Loucy (cell line): ENCODE results near the gene TMEM273.

Experiments used
- H2AFZ ChIP-seq: fragments of 200-600 bp; sonication (generic); 2 replicates; pipeline ENCODE4 v1.6.0; 2016; ENCODE audit warnings: antibody characterized with exemption, mild to moderate bottlenecking, low read length, moderate library complexity
- H3F3A ChIP-seq: fragments of 200-600 bp; 2 replicates; pipeline ENCODE4 v1.6.0; 2016; ENCODE audit warnings: antibody characterized with exemption, low read depth, mild to moderate bottlenecking
- H3K27me3 ChIP-seq: fragments of 200-600 bp; sonication (generic); 2 replicates; pipeline ENCODE4 v1.6.1; 2014; ENCODE audit warnings: low read length, mild to moderate bottlenecking; ENCODE audit not compliant: insufficient read depth, poor library complexity, severe bottlenecking
- H3K36me3 ChIP-seq: fragments of 200-600 bp; sonication (generic); 2 replicates; pipeline ENCODE4 v1.6.1; 2016; ENCODE audit warnings: low read length; ENCODE audit not compliant: insufficient read depth
- H3K4me1 ChIP-seq: fragments of 200-600 bp; sonication (generic); 2 replicates; pipeline ENCODE4 v1.5.1; 2014; ENCODE audit warnings: low read length, mild to moderate bottlenecking; ENCODE audit not compliant: insufficient read depth, poor library complexity, severe bottlenecking
- H3K4me2 ChIP-seq: fragments of 200-600 bp; sonication (generic); 2 replicates; pipeline ENCODE4 v1.6.0; 2014; ENCODE audit warnings: antibody characterized with exemption, low read length, low read depth, mild to moderate bottlenecking; ENCODE audit not compliant: poor library complexity, severe bottlenecking
- H3K4me3 ChIP-seq: fragments of 200-600 bp; sonication (generic); 2 replicates; pipeline ENCODE4 v1.5.1; 2014; ENCODE audit warnings: low read length, mild to moderate bottlenecking, mixed read lengths; ENCODE audit not compliant: poor library complexity, severe bottlenecking
- H3K79me2 ChIP-seq: fragments of 200-600 bp; sonication (generic); 2 replicates; pipeline ENCODE4 v1.6.1; 2014; ENCODE audit warnings: low read length; ENCODE audit not compliant: insufficient read depth
- H3K9ac ChIP-seq: fragments of 200-600 bp; sonication (generic); 2 replicates; pipeline ENCODE4 v1.6.0; 2014; ENCODE audit warnings: mild to moderate bottlenecking, low read depth, low read length, moderate library complexity; ENCODE audit not compliant: poor library complexity, severe bottlenecking
- H3K9me2 ChIP-seq: fragments of 200-600 bp; sonication (generic); replicated peaks from 2 replicates; pipeline ENCODE4 v1.6.1; 2016; ENCODE audit warnings: low read depth, low read length, mixed read lengths
- H3K9me3 ChIP-seq: fragments of 200-600 bp; sonication (generic); 2 replicates; pipeline ENCODE4 v1.6.1; 2014; ENCODE audit warnings: mild to moderate bottlenecking, antibody characterized with exemption, low read length, low read depth; ENCODE audit not compliant: insufficient read depth
- H4K20me1 ChIP-seq: fragments of 200-600 bp; sonication (generic); 2 replicates; pipeline ENCODE4 v1.6.0; 2014; ENCODE audit warnings: antibody characterized with exemption, low read length, mild to moderate bottlenecking; ENCODE audit not compliant: insufficient read depth, poor library complexity, severe bottlenecking
- CTCF ChIP-seq: fragments of 200-600 bp; sonication (generic); conservative IDR thresholded peaks from 2 replicates; pipeline ENCODE4 v1.5.1; 2014; ENCODE audit warnings: mild to moderate bottlenecking, antibody characterized with exemption, low read length
- EZH2phosphoT487 ChIP-seq: fragments of 200-600 bp; IDR thresholded peaks from 2 replicates; pipeline ENCODE4 v1.6.1; 2018; ENCODE audit warnings: antibody characterized with exemption, mild to moderate bottlenecking, moderate library complexity, borderline replicate concordance

Gene TMEM273

DNA sequence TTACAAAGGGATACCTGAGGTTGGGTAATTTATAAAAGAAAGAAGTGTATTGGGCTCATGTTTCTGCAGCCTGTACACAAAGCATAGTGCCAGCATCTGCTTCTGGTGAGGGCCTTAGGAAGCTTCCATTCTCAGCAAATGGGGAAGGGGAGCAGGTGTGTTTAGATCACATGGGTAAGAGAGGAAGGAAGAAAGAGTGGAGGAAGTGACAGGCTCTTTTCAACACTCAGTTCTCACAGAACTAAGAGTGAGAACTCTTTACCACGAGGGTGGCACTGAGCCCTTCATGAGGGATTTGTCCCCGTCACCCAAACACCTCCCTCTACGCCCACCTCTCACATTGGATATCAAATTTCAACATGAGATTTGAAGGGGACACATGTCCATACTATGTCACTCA, 53.9 kb downstream of the TMEM273 start:
- Histone ChIP-seq H2AFZ (no peak overlapping the region; the same call in 1 of the 2 replicates), H3K9me3 (no peaks in the 10 kb centered on the region; the same call in 1 of the 2 replicates), H3K4me2 (no peak overlapping the region), H3K4me3 (no peak overlapping the region), H3K9ac (no peak overlapping the region), H3K4me1 (no peaks in the 10 kb centered on the region), H4K20me1 (no peaks in the 10 kb centered on the region), H3K27me3 (no peaks in the 10 kb centered on the region), H3K36me3 (no peaks in the 10 kb centered on the region), H3K79me2 (no peaks in the 10 kb centered on the region), H3F3A (no peaks in the 10 kb centered on the region), H3K9me2 (no peaks in the 10 kb centered on the region)
- TF ChIP-seq CTCF: no peak
- no peak for TF ChIP-seq EZH2phosphoT487

DNA sequence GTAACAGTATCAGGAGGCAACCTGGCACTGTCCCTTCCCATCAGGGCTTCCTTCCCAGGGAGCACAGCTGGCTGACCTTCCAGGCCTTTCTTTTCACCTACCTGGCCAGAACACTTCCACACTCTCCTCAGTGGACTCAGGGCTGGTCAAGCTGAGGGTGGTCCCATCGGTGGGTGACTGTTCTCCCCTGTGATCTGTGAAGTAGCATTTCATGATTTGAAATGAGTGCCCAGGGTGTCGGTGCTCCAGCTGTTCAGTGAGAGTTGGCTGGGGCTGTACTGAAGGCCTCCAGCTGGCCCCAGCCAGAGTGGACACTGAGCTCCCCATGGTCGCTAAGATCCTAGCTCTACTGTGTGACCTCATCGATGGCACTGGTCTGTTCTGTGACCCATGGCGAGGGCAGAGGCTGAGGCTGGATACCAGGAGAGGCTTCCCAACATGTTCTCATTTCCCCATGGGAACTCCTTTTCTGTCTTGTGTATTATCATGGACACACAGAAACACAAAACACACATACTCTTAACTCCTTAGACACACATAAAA, 54.4 kb downstream of the TMEM273 start, which contains the start of gene FAM170B:
FAM170B (minus strand) TSS at position 316 of the 543 bp plus-strand sequence; CDS start at position 213, 103 bp downstream.
- TF ChIP-seq CTCF (no peak), EZH2phosphoT487 (no peak)
- Histone ChIP-seq H2AFZ (no peak within 1 kb of the TSS; the same call in 1 of the 2 replicates), H3K27me3 (no peaks in the 10 kb centered on the region), H3K36me3 (no peaks in the 10 kb centered on the region), H3K4me2 (no peak within 1 kb of the TSS), H4K20me1 (no peaks in the 10 kb centered on the region), H3K4me3 (no peak within 1 kb of the TSS), H3K9ac (no peak within 1 kb of the TSS), H3K9me3 (no peaks in the 10 kb centered on the region; the same call in 1 of the 2 replicates), H3F3A (no peaks in the 10 kb centered on the region), H3K4me1 (no peaks in the 10 kb centered on the region), H3K79me2 (no peaks in the 10 kb centered on the region), H3K9me2 (no peaks in the 10 kb centered on the region)

- Histone ChIP-seq H3K27me3 (no peaks in the 10 kb centered on the region), H2AFZ (no peak overlapping the region), H4K20me1 (no peaks in the 10 kb centered on the region), H3K9me2 (no peaks in the 10 kb centered on the region), H3K4me1 (no peaks in the 10 kb centered on the region), H3K36me3 (no peaks in the 10 kb centered on the region), H3F3A (no peaks in the 10 kb centered on the region), H3K9me3 (no peaks in the 10 kb centered on the region; the same call in 1 of the 2 replicates), H3K9ac (no peak overlapping the region), H3K4me3 (no peak overlapping the region), H3K4me2 (no peak overlapping the region), H3K79me2 (no peaks in the 10 kb centered on the region)
- TF ChIP-seq CTCF: no peak
- TF ChIP-seq EZH2phosphoT487: no peak
Measured at GRCh38 chr10:49132362-49132737, 55.8 kb downstream of the TMEM273 start.
